ENCODE results near the gene MCUB.
"Not testable (repeated sequence)": the region's sequence is repeated elsewhere in the genome, so short reads cannot be mapped to it uniquely, and the experiment has no call there.

MCUB gene

DNA sequence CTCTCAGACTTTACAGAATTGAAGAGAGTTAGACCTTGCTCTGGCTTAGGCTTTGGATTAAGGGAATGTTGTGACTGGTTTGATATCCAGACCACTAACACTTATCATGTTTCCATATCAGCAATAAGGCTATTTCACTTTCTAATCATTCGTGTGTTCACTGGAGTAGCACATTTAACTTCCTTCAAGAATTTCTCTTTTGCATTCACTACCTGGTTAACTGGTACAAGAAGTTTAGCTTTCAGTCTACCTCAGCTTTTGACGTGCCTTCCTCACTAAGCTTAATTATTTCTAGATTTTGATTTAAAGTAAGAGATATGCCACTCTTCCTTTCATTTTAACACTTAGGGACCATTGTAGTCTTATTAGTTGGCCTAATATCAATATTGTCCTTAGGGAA is 80.6 kb downstream of the MCUB start:
- FAIRE-seq = no peak

DNA sequence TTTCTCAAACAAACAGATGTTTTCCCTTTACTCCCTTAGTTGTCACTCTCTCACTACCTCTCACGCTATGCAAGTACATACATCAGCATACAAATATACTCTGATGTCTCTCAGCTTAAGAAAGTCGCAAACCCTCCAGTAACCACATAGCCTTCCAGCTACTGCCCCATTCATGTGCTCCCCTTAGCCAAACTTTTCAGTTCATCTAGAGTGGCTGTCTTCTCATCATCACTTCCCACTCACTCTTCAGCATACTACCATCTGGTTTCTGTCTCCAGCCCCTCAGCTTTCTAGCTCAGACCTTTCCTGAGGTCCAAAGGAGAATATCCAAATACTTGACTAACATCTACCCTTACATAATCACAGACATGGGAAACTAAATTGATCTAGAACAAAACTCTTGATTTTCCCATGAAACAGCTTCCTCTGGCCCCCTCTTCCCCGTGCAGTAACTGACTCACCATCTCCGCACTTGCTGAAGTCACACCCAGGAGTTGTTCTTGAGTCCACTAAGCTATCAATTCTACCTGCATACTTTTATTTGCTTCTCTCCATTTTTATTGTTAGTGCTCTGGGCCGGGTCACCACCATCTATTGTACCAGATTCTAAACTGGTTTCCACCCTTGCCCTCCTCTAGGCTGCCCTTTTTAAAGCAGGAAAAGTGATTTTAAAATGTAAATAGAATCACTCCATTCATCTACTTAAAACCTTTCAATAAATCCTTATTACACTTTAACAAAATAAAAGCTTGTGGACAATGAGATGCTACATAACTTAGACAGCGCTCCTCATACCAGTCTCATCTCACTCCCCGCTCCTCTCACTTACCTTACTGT is 86.0 kb downstream of the MCUB start:
- FAIRE-seq = no peak

- FAIRE-seq = no peak
Observed at GRCh38 chr4:109648266-109648996, 88.4 kb downstream of the MCUB start.

DNA sequence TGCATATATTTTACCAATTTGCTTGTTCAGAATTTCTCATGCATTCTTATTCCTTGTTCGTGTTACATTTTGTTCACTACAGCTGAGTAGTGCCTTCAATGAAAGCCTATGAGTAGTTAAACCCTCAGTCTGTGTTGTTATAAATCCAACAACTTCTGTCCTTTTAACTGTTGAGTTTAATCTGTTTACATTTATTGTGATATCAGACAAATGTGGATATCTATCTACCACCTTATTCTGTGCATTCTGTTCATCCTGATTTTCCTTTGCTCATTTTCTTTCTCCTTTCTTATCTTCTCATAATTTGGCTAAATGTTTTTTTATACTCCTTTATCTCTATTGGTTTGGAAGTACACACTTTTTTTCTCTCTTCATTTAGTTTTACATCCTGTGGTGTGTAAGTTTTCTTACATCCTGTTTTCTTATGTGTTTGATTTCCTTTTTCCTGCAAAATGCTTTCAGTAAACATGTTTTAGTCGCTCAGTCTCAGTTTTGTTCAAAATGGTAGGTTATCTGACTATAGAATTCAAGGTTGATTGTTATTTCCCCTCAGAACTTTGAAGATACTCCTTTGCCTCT is 89.0 kb downstream of the MCUB start:
- FAIRE-seq = no peak

- no peak for FAIRE-seq
Observed at GRCh38 chr4:109649872-109650271, 89.8 kb downstream of the MCUB start.

- no peak for FAIRE-seq
Observed at GRCh38 chr4:109655396-109655795, 95.3 kb downstream of the MCUB start.

DNA sequence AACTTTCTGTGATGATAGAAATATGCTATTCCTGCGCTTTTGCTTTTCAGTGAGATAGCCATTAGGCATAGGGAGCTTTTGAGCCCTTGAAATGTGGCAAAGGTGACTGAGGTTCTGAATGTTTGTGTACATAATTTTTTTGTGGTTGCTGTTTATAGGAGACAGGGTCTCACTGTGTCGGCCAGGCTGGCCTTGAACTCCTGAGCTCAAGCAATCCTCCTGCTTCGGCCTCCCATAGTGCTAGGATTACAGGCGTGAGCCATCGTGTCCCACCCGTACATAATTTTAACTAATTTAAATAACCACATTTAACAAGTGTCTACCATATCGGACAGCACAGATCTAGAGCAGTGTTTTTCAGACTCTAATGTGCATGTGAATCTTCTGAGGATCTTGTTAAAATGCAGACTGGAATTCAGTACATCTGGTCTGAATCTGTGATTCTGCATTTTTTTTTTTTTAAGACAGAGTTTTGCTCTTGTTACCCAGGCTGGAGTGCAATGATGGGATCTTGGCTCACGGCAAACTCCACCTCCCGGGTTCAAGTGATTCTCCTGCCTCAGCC is 97.9 kb downstream of the MCUB start:
- no peak for FAIRE-seq

DNA sequence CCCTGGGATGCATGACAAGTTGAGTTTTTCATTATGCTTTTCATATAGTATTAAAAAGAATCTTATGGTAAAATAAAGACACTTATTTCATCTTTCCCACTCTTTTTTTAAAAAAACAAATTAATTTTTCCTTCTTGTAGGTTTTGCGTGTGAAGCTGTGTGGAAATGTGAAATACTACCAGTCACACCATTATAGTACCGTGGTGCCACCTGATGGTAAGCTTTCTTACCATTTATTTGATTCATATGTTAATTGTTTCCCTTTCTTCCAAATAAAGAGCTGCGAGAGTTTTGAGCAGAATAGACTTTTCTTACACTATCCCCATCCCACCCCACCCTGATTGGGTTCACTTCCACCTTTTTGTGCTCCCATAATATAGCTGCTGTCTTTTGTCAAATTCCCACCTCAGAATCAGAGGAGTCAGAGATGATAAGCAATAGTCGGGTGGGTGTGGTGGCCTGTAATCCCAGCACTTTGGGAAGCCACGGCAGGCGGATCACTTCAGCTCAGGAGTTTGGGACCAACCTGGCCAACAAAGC is 98.9 kb downstream of the MCUB start:
- peak; percentile 81 for FAIRE-seq

DNA sequence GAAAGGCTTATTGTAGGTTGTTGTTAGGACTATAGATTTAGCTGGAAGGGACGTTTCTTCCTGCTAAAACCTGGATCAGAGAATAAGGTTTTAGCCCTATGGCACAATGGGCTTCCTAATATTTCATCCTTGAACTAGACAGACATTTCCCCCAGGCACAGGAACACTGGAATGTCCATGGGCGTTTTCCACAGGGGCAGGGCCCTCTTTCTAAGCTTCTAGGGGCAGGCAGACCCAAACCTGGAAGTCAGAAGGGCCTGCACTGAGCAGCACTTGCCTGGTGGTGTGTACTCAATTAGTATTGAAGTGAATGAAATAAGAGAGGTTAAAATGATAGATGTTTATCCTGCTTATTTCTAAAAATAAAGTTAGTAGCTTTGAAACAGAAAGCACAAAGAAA is 102.1 kb downstream of the MCUB start:
- FAIRE-seq = no peak

GRCh38 chr4:109662771-109663170 is 102.7 kb downstream of the MCUB start:
- FAIRE-seq = no peak

GRCh38 chr4:109665783-109666485 is 105.9 kb downstream of the MCUB start:
- peak; percentile 91 for FAIRE-seq

DNA sequence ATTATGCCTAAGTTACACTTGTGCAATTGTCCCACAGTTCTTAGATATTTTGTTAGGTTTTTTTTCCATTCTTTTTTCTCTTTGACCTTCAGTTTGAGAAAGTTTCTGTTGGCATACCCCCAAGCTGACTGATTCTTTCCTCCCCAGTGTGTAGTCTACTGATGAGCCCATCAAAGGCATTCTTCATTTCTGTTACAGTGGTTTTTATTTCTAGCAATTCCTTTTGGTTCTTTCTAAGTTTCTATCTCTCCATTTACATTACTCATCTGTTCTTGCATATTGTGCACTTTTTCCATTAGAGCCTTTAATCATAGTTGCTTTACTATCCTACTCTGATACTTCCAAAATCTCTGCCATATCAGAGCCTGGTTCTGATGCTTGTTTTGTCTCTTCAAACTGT is 111.3 kb downstream of the MCUB start:
- no peak for FAIRE-seq

DNA sequence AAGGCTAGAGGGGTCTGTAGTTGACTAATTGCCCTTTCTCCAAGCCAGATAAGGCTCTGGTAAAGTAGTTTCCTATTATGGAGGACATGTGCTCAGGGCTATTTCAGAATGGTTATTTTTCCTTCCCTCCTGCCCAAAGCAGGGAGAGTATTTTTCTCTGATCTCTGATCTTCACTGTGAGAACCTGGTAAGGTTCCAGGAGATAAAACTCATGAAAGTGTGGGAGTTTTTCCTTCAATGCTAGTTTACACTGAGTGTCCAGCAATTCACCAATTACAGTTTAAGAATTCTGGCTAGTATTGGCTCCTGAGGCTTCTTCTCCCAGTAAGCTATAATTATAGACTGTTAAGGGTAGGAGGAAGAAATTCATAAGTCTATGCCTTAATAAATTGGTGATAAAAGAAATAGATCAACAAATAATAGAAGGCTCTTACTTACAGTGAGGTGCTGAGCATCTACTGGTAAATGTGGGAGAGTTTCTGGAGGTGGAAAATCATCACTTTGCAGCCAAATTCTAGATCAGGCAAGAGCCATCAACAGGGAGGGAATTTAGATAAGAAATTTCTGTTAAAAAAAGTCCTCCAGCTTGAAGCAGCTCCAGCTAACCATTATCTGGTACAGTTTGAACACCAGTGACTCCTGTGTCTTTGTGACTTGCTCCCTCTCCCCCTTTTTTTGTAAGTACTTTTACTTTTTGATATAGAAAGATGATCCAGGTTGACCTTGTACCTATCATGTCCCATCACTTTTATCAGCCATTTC is 112.3 kb downstream of the MCUB start:
- no peak for FAIRE-seq

GRCh38 chr4:109673303-109673702 is 113.3 kb downstream of the MCUB start:
- no peak for FAIRE-seq

GRCh38 chr4:109675181-109675580 is 115.1 kb downstream of the MCUB start:
- no peak for FAIRE-seq

DNA sequence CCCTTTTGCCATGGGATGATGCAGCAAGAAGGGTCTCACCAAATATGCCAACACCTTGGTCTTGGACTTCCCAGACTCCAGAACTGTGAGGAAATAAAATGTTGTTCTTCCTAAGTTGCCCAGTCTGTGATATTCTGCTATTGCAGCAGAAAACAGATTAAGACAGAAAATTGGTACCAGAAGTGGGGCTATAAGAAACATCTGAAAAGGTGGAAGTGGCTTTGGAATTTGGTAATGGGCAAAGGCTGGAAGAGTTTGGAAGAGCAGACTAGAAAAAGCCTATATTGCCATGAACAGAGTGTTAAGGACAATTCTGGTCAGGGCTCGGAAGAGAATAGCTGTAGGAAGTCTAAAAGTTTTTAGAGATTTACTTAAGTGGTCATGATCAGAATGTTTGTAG is 115.8 kb downstream of the MCUB start:
- FAIRE-seq = no peak

DNA sequence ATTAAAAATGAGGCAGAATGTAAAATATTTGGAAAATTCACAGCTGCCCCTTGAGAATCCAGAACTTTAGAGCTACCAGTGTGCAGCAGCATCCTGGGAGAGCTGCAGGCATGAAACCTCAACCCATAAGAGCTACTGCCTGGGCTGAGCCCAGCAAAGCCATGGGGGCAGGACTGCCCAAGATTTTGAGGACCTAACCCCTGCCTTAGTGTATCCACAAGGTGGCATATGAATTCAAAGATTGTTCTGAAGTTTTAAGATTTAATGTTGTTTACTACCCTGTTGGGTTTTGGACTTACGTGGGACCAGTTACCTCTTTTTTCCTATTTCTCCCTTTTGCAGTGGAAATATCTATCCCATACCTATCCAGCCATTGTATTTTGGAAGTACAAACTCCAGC is 116.8 kb downstream of the MCUB start:
- no peak for FAIRE-seq

GRCh38 chr4:109678472-109678871 is 118.4 kb downstream of the MCUB start:
- not testable (repeated sequence) for FAIRE-seq

DNA sequence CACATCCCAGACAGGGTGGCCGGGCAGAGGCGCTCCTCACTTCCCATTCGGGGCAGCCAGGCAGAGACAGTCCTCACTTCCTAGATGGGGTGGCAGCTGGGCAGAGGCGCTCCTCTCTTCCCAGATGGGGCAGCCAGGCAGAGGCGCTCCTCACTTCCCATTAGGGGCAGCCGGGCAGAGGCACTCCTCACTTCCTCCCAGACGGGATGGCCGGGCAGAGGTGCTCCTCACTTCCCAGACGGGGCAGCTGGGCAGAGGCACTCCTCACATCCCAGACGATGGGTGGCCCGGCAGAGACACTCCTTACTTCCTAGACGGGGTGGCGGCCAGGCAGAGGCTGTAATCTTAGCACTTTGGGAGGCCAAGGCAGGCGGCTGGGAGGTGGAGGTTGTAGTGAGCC is 118.9 kb downstream of the MCUB start:
- FAIRE-seq = not testable (repeated sequence)

GRCh38 chr4:109682875-109683274 is 122.8 kb downstream of the MCUB start:
- FAIRE-seq = no peak

GRCh38 chr4:109683621-109684253 is 123.7 kb downstream of the MCUB start:
- no peak for FAIRE-seq
